RPMI8226 (cell line): ENCODE measurements around the gene BEGAIN.
A peak's percentile ranks its signal among the peaks of the same experiment; 100 is the strongest.

ENCODE experiments used
- DNase-seq: peaks from one replicate; pipeline ENCODE4 v3.0.0-alpha.2; 2015

Gene BEGAIN, protein sequence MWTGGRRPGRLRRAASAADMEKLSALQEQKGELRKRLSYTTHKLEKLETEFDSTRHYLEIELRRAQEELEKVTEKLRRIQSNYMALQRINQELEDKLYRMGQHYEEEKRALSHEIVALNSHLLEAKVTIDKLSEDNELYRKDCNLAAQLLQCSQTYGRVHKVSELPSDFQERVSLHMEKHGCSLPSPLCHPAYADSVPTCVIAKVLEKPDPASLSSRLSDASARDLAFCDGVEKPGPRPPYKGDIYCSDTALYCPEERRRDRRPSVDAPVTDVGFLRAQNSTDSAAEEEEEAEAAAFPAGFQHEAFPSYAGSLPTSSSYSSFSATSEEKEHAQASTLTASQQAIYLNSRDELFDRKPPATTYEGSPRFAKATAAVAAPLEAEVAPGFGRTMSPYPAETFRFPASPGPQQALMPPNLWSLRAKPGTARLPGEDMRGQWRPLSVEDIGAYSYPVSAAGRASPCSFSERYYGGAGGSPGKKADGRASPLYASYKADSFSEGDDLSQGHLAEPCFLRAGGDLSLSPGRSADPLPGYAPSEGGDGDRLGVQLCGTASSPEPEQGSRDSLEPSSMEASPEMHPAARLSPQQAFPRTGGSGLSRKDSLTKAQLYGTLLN

DNA sequence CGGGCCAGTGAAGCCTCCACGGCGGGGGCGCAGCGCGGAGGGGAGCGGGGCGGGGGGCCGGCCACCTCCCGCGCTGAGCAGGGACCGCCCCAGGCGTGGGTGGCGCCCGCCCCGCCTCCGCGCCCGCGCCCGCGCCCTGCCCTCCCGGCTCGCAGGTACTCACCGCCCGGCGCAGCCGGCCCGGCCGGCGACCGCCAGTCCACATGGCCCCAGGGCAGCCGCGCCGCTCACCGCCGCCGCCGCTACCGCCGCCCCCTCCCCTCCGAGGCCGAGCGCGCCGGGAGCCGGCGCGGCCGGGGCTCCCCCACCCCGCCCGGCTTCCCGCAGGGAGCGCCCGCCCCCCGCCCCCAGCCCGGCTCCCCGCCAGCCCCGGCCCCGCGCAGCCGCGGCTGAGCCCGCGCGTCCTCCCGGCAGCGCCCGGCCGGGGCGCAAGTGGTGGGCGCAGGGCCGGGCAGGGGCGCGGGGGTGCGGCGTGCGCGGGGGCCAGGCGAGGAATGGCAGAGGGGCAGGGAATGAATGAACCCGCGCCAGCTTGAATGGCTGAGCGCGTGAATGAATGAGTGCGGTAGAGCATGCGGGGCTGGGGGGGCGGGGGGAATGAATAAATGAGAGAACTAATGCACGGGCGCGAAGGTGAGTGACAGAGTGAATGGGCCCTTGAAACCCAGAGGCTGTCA, at the start of gene BEGAIN:
BEGAIN (minus strand) TSS at position 332 of the 677 bp plus-strand sequence; CDS start at position 205, 127 bp downstream.
- peak; percentile 26 for DNase-seq

DNA sequence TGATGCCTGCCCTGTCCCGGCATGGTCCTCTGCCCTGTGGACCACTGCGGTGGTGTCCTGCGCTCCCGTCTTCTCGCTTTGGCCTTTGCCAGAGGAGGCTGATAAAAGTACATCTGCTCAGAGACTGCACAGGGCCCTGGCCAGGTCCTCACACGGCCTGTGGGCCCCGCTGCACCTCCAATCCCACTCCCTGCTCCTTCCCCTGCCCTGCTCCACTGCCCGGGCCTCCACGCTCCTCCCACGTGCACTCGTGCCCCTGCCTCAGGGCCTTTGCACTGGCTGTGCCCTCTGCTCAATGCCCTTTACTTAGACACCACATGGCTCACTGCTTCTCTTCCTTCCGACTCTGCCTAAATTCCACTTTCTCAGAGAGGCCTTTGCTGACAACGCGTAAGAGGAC, 49.3 kb upstream of the BEGAIN start:
- no peak for DNase-seq

DNA sequence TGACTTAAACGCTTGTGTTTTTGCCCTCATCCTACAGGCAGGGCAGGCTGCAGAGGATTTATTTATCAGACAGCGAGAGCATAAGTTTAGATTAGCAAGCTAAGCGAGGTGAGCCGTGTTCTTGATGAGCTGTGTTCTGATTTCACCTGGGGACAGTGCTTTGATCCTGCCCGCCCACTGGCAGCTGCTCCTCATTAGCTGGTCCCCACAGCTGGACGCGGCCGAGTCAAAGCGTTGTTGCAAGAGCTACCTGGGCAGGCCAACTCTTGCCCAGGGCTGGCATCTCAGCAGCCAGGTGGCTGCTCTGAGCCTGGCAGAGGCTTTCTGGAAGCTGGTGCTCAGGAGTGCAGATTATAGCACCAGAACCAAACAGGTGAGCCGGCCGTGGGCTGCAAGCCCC, 46.8 kb upstream of the BEGAIN start:
- no peak for DNase-seq

DNA sequence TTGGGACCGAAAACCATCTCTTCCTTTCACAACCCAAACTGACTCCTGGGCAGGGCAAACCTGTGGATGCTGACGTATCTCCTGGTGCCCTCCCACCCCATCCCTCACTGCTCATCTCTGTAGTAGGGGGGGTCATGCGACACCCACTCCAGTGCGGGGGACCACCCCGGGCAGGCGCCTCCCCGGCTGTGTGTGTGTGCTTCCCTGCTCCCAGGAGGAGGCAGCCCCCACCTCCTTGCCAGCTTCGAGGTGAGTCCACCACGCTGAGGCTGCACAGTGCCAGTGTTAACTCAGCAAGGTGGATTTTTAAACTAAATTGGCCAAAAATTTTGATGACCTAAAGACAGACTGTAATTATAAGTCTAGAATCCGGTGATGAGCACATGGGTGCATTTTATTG, 46.2 kb upstream of the BEGAIN start:
- no peak for DNase-seq

DNA sequence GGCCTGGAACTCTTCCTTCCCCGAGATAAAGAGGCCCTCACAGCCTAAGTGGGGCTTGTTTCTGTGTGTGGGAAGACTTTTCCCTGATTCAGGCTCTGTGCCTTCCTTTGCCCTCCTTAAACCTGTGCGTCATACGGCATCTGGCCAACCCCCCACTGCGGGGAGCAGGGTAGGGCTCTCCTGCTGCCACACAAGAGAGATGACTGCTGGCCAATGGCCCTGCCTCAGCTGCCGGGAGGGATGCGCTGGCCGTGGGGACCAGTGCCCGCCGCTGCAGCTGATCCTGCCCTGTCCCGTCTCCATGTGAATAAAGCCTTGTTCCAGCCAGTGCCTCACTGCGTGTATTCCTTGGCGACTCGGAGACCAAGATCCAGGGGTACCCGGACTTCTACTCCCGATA, 42.5 kb upstream of the BEGAIN start:
- no peak for DNase-seq

DNA sequence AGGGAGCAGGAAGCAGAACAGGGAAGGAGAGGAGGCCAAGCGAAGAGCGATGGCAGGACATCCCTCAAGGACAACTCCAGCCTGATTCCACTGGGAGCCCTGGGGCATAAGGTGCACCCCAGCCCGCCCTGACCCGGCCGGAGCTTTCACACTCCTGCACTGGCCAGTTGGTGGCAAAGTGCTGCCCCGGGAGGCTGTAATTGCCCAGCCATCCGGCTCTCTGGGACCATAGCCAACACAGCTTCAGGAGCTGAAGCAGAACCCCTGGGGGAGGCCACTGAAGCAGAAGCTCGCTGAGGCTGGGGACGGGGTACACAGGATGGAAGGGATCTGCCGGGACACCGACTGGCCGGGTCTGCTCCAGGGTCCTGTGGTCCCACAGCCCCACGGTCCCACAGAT, 41.9 kb upstream of the BEGAIN start:
- DNase-seq: no peak

DNA sequence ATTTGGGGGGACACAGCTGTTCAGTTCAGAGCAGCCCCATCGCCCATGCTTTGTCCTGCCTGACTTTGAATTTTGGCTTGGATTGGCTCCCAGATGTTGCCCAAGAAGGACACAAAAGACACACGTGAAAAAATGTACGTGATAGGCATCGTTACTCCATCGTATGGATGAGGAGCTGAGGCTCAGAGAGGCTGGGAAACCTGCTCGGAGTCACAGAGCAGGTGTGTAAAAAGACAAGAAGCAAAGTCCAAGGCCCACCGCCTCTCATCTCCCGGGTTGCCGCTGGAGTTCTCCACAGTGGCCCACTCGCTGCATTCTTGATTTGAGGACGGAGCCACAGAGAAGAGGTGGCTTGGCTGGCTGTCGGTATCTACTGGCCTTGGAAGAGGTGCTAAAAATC, 41.0 kb upstream of the BEGAIN start:
- no peak for DNase-seq

DNA sequence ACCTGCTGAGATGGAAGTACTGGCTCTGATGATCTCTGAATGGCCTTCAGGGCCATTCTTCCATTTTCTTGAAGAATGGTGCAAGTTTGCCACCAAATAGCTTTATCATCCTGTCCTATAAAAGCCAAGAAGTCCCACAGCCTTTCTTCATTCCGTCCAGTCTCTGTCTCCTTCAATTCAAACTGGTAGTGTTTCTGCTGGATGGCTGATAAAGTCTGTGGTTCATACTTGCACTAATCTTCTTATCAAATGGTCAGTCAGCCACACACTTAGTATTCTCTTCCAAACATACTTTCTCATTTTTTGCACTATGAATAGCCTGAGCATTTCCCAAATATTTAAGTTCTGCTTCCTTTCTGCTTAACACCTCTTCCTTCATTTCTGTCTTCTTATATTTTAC, 39.4 kb upstream of the BEGAIN start:
- no peak for DNase-seq

DNA sequence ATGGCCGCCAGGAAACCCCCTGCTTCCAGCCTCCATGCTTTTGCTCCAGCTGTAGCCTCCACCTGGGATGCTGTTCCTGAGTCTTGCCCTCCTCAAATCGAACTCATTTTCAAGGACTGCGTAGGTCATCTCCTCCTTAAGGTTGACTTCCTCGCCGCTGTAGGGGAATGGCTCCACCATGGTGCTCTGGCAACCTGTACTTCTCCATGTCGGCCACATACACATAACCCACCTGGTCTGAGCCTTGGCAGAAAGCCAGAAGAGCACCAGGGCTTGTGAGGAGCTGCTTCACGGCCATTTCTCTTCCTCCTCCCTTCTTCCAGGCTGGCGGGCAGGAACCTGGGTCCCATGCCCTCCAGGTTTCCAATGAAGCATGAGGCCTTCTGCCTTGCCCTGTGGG, 36.7 kb upstream of the BEGAIN start:
- DNase-seq: peak; percentile 54

DNA sequence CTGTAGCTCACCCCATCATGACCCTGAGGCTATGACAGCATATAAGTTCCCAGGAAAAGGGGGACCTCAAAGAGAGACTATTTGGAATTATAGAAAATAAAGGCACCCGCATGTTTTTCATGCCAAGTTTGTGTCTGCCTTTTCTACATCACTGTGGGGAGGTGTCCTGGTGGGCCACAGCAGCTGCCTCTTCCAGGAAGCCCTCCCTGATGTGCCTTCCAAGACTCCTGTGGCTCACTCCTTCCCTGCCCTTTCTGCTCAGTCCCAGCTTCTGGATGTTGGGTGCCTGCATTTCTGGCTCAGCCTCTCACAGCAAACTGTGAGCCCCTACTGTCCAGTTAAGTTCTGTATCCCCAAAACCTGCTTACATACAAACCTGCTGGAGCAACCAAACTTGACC, 36.3 kb upstream of the BEGAIN start:
- DNase-seq: no peak

DNA sequence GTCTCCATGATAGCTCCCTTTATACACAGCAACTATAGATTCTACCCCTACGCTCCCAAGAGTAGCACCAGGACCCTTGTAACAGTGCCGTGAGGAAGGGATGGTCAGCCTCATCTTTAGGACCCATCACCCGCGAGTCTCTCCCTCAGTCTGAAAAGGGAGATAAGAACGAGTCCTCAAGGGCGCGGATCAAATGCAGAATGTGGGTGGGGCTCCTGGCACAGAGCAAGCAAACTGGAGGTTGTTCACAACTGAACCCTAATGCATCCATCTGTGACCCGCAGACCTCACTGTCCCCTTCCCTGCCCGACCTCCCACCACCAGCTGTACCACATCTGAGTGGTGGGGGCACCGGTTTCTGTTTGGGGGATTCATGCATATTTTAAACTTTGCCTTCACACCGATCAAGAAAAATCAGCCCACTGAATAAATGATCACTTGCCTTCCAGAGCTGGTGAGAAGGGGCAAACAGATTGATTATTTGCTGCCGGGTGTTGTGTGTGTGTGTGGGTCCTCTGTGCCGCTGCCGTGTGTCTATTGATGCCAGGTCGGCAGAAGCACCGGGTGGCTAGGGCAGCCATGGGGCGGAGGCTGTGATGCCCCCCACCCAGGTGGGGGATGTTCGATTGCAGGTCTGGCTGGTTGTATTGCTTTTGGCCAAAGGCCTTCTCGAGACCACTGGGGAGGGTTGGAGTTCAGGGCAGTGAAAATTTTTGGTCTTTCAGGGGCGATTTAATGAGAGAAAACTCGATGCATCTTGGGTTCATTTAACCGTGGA, 35.7 kb upstream of the BEGAIN start:
- DNase-seq: no peak

DNA sequence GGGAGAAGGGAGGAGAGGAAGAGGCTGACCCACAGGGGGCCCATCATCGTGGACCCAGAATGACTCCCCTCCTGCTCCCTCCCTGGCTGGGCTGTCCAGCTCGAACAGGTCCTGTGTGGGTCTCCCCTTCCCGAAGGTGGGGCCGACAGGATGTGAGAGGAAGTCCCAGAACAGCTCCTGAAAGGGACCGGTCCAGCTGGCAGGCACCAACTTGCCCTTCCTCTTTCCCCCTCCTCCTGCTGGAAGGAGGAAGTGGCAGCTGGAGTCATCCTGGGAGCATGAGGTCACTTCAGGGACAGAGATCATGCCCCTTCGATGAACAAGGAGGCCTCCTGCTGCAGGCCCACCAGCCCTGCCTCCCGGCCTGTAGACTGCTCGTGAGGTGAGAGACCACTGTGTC, 35.0 kb upstream of the BEGAIN start:
- DNase-seq: no peak

DNA sequence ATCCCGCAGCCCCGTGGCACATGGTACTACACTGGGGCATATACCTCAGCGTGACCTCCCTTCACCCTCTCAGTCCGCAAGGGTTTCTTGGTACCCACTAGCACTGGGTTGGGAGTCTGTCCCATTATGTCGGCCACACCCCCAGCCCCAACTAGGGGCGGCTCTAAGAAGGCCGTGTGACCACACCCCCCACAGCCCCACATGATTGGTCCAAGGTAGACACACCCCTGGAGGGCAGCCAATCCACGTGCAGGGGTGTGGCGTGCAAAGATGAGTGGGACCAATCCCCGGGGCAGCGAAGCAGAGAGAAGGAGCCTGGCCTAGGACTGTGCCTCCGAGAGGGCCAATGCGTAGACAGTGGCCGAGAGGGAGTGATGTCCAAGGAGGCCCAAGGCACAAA, 34.6 kb upstream of the BEGAIN start:
- DNase-seq: peak; percentile 22

DNA sequence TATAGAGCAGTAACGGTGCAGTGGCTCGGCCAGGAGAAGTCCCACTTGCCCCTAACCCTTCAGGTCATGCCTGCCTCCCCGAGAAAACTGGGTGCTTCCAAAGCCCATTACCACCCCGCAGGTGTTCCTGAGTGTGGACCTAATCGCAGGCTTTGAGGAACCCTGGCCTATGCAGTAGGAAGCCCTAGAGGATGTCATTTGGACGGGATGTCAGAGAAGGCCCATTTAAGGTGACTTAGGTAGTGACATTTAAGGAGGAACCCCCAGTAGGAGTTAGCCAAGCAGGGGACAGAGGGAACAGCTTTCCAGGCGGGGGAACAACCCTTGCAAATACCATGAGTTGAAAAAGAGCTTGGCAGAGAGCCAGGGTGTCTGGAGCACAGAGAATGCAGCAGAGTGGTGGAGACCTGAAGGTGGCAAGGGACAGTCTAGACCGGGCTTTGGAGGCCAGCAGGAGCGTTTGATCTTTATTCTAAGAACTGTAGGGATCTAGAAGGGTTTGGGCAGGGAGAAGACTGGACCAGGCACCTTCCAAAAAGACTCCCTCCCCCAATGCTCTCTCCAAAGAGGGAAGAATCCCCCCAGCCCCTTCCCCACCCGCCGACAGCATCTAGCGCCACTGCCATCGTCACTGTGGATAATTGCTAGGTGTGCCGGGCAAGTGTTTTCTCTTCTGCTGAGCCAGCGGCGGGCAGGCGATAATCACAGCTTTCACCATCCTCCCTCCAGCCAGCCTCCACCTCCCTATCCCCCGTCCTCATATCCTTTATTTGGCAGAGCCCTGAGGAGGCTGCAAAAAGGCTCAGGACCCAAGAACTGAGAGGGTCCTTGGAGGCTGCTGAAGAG, 33.3 kb upstream of the BEGAIN start:
- DNase-seq: no peak

DNA sequence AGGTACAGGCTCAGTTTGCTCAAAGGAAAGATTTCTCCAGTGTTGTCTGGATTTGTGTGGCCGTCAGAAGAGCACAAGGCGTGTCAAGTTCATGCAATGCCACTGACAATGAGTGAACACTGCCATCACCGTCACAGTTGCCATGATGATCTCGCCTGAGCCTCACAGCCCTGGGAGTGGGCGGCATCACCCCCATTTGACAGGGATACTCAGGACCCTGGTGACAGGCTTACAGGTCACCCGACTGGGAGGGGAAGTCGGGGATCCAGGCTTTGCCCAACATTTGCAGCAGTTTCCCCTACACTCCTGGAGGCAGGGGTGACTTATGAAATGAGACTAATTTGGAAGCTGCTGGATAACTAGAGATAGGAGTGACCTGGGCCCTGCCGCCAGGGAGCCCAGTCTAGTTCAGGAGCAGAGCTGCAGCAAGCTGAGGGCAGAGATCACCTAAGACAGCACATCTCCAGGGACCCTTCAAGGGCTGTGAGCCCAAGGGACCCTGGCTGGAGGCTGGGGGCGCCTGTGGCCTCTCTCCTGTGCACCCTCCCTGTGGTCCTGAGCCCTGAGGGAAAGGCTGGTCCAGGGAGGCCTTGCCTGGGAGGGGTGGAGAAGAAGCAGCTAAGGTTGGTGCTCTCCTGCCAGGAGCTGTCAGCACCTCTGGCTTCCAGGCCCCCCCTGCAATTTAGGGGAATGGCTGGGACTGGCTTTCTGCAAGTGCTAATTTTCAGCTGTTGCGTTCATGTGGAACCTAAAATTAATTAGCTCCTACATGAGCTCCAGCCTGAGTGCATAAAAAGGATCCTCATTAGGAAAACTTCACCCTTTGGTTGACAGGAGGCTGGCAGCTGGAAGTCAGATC, 32.4 kb upstream of the BEGAIN start:
- no peak for DNase-seq

DNA sequence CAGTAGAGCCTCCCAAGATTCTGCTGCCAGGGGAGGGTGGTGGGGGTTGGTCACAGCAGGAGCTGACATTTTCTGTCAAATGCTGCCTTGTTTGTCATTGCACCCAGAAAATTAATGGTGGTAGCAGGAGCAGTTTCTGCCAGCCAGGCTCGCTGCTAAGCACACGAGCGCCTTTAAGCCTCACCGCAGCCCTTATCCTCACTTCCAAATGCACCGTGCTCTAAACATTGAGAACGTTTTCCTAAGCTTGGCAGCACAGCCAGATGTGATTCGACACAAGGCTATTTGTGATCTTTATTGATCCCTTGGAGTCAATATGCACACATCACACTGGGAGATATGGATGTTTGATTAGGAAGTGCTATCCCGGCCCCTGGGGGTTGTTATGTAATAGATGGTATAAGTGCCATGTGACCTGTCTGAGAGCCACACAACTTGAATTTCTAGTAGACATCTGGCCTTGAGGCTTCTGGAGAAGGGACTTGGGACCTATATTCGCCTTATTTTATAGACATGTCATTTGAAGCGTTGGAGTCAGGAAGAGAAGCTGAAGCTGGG, 31.6 kb upstream of the BEGAIN start:
- no peak for DNase-seq

DNA sequence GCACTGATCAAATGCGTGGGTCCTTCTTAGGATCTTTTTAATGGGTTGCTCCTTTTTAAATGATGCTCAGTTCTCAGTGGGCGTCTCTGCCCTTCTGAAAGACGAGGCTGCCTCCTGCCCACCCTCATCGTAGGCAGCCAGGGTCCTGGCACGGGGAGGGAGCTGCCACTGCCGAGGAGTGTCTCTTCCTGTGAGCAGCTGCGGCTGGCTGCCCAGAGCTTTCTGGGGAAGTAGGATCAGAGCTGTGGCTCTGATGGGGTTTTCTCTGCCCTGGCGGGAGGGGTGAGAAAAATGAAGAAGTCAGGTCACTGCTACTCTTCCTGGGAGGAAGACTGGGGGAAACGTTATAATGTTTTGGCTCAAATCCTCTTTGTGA, 31.1 kb upstream of the BEGAIN start:
- DNase-seq: peak; percentile 26

DNA sequence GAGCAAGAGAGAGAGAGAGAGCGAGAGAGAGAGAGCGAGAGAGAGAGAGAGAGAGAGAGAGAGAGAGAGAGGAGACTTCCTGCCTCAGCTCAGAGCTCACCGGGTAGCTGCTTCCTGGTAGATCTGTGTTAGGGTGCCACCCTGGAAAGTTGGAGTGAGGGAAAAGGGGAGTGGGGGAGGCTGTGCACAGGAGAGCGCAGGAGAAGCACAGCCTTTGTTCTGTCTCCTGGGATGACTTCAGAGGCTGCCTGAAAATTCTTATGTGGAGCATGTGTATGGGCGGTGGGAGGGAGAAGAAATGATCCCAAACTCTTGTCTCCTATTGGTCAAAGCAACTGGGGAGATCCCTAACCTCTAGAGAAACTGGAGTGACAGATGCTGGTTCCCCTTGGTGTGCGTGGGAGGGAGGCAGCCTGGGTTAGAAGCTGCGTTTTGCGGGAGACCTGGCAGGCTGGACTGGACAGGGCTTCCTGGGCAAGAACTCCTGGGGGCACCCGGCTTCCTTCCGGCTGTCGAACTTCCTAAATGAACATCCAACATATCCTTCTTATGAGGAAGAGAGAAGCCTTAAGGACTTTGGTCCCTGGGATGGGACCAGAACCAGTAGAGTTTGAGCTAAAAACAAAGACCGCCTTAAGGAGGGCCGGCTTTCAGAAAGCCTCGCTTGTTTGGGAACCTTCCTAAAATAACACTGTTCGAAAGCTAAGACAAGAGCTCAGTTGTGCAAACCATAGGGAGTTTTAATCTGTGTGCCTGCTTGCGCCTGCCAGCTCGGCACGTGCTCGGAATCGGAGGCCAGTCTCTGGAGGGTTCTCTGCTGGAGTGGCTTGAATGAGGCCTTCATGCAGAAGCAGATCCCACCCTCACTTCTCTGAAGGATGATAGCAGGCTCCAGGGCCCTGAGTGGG, 30.4 kb upstream of the BEGAIN start:
- no peak for DNase-seq

DNA sequence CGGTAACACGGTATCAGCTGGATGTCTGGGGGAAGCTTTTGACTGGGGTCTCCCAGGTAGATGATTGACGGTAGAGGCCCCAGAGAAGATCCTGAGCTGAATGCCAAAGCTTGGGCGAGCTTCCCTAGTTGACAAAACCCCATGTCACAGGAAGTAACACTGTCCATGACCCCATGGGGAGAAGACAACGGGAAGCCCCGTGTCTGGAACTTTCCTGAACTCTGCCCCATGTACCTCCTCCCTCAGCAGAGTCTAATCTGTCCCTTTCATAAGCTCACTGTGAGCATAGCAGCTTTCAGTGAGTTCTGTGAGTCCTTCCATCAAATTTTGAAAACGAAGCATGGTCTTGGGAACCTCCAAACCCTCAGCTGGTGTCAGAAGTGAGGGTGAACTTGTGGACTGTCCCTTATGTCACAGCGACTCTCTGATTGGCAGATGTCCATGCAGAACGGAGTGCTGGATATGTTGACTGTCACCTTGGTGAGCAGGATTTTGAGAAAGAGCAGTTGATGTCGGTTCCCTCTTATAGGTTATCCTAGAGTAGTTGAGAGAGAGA, 29.7 kb upstream of the BEGAIN start:
- DNase-seq: no peak
